Superior temporal gyrus (tissue), 1 donor: ENCODE results near the gene DTD1.
A peak's percentile ranks its signal among the peaks of the same experiment; 100 is the strongest.

Experiments used
- DNase-seq: peaks from one replicate; pipeline ENCODE4 v3.0.0-alpha.2; 2016; ENCODE audit errors: extremely low spot score

Gene DTD1

DNA sequence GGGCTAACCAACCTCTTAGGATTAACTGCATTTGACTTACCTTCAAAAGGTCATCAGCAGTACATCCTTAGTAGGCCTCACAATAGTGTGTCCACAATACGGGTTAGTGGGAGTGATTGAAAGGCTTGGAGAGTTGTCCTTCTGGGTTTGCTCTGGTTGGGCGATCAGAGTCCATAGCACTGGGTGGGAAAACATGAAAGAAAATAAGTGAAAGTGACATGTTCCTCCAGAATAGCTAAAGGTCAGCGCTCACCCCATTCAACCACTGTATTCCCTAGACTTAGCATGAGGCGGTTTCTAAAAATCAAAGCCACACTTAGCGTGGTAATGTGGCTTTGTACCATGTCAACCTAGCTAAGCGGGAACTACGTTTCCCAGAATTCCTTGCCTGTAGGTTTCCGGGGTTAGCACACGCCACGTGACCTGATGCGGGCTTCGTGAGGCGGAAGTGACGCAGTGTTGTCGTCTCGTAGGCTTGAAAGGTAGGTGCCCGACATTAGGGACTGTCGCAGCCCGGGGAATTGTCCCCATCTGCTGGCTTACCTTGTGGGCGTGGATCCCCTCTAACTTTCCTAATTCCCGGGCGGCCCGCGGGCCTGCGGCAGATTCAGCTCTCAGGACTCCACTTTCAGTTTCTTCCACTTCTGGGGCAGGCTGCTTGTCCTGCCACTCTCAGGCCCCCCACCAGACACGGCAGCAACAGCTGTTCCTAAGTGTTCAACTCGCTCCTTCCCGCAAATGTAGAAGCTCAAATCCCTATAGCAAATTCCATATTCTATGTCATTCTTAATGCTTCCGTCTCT is 206.0 kb downstream of the DTD1 start:
- DNase-seq, result peak; percentile 100

DNA sequence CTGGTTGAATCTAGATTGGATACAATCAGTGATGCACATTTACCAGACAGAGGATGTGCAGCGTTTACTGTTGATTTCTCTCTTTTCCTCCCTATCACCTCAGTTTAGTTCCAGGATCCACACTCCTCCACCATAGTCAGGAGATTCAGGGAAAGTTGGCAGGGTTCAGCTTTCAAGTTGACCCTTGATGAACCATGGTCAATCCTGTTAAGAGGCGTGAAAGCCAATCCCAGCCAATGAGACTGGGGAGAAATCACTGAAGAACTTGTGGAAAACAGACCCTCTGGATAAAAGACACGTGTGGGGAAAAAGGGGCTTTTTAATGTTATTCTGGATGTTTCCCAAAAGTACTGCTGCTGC is 206.6 kb downstream of the DTD1 start:
- no peak for DNase-seq

DNA sequence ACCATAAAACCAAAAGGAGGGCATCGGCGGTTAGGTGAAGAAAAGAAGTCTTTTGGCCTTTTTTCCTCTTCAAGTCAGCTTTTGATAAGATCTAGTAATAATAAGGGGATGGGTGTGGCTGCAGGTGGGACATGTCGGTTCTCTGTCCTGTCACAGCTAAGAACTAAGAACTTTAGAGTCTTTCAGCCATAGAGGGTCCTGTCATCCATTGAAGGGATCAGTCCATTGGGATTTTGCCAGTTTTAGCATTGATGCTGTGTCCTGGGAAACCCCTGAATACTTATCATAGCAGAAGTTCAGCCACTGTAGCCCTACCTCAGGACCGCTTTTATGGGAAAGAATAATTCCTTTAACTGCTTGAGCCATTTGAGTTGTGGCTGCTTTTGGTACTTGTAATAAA is 207.5 kb downstream of the DTD1 start:
- no peak for DNase-seq

DNA sequence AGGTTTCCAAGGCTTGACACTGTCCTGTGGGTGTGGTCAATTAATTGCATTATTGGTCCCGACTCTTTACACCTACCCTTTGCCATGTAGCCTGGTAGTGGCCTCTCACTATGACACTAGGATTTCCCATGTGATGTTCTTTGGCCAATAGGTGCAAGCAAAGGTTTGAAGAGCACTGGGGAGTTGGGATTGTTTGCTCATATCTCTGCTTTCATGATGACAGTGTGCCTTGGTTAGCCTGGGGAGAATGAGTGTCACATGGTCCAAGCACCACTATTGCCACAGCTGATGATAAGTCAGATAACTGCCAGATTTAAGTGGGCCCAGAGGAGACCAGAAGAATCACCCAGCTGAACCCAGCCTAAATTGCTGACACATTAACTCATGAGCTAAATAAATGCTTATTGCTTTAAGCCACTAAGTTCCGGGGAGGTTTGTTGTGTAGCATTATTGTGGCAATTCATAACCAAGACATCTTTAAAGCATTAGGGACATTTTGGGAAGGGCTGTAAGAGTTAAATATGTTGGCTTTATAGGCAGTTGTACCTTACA is 208.5 kb downstream of the DTD1 start:
- no peak for DNase-seq

DNA sequence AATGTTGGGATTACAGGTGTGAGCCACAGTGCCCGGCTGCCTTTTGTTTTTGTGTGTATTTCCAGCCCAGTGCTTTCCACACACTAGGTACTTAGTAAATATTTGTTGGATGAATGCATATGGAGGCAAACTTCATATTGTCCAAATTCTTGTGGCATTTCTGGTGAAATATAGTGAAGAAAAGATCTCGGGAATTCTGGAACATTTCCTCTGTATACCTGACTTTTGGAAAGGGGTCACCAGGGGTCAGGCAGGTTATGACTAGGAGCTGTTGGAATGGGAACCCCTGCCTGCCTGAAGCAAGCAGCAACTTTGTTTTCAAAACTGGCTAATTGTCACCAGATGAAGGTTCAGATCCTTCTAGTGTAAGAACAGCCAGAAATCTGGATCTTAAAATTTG is 213.7 kb downstream of the DTD1 start:
- DNase-seq, result no peak

DNA sequence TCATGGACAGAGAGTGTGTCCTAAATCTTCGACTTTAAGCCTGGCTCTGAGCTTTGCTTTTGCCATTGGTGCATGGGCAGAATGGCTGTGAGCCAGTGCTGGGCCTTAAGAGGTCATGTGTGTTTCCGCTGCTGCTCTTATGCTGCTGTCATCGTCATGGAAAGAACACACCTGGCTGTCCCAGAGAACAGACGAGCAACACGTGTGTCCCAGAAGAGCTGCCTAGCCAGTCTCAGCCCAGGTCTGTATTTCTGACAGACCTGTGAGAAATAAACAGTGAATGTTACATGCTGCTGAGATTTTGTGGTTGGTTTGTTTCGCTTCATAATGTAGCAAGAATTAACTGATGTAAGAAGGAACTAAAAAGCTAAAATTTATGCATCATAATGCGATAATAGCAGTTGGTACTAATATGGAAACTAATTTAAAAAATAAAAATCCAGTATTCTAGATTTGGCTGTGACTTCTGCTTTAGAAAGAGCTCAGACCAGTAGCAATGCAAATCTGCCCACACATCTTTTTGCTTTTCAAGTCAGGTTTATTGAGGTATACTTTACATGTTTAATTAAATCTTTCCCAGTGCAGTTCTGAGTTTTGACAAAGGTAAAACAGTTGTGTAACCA is 214.3 kb downstream of the DTD1 start:
- no peak for DNase-seq

DNA sequence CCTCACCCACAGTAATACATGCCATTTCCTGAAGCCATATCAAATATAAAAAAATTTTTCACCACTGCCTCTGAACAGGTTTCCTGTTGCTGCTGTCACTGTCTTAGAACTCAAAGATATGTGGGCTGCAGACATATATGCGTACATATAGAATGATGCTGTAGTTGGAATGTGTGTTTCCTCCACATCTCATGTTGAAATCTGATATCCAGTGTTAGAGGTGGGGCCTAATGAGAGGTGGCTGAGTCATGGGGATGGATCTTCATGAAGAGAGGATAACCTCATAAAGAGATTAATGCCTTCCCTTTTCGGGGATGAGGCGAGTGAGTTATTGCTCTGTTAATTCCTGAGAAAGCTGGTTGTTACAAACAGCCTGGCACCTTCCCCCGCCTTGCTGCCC is 218.0 kb downstream of the DTD1 start:
- no peak for DNase-seq

DNA sequence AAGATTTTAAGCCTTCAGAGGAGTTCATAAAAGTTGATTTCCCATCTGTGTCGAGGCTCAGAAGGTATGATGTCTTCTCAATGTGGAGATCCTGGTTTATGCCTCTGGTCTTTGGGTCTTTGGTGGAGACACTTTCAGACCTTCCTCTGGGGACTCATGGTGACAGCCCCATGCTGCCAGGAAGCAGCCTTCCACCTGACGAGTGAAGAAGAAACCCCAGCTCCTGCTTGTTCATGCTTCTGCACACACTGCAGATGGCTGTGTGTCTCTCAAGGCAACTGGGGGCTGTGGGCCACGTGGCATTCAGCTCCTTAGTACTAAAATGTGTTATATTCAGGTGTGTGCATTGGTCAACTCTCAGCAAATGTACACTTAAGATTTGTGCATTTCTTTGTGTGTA is 220.9 kb downstream of the DTD1 start:
- no peak for DNase-seq

DNA sequence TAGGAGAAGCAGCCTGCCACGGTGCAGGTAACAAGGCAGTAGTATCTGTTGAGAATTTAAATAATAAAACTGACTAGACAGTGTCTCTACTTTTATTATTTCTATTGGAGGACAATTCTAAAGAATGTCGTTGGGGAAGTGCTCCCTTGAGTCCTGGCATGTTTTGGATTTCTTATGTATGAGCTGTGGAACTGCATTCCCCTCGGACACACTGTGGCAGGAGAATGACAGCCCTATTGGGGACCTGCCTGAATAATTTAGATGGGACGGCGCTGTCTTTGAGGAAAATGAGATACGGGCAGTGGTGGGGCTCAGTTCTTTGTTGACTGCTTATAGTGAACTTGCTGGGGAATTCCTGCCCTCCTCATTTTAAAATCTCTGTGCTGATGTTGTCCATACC is 223.3 kb downstream of the DTD1 start:
- DNase-seq, result no peak

DNA sequence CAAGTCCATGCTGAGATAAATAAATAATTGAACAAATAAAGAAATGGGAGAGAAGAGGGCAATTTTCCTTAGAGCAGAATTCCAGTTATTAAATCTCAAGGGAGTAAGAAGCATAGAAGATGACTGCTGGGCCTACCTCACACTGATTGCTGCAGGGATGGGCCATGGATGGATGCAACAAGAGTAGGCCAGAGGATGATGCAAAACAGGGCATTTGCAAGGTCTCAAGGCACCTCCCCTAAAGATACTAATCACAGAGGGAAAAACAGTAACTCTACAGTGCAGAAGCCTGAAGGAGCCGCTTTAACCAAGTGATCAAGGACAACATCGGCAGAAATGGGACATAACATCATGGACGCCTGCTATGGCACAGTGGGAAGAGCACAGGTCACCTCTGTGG is 224.1 kb downstream of the DTD1 start:
- DNase-seq, result no peak

DNA sequence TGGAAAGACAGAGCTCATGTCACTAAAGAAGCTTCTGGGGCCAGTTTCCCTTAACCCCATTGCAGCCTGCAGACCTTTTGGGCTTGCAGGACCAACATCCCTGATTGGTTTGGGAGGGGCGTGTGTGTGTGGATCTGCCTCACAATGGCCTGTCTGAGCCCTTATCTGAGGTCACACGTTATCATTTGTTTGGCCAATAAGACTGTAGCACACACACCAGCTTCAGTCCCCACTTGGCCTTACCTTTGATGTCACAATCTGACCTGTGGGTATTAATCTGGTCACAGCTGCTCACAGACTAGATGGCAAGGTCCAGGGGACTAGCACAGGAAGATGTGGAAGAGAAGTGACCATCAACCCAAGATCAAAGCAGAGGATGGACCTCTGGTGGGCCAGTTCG is 225.6 kb downstream of the DTD1 start, which contains the start of gene SCP2D1:
TSS of gene SCP2D1 (plus strand) at position 301 of the 400 bp plus-strand sequence. CDS start at position 334, 33 bp downstream.
- DNase-seq, result no peak

DNA sequence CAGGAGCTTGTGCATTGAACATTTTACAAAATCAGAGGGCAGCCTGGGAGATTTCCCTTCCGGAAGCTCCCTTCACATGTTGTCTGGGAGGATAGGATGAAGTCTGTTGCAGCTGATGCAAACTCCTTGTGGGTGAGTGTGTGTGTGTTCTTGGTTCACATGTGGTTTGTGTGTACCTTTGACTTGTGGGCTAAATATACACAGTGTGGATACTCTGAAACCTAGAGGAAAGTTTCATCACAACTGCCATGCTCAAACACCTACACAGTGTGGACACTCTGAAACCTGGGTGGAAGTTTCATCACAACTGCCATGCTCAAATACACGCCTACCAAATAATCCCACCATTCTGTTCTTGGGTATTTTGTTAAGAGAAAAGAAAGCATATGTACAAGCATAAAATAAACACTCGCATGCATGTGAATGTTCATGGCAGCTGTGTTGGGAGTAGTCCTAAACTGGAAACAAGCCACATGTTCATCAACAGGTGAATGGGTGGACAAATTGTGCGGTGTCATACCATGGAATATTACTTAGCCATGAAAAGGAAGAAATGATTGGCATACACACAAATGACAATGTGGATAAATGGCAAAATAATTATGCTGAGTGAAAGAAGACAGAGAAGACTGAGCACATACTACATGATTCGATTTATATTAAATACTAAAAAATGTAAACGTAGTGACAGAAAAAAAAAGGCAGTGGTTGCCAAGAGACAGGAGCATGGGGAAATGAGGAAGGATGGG is 227.5 kb downstream of the DTD1 start:
- DNase-seq, result no peak
